Measurements from ENCODE around the gene MAPKAPK2. TPM values are rescaled to one million over a fixed set of nuclear protein-coding genes. Genes with fewer than 3 reads are reported as not detected.

Gene MAPKAPK2
- total and polyA plus RNA-seq, 2 of the 13 experiments (the other 11 are each of a cell fraction or from before 2014, with no cell fraction given) = 16.6 to 34.0 TPM

DNA sequence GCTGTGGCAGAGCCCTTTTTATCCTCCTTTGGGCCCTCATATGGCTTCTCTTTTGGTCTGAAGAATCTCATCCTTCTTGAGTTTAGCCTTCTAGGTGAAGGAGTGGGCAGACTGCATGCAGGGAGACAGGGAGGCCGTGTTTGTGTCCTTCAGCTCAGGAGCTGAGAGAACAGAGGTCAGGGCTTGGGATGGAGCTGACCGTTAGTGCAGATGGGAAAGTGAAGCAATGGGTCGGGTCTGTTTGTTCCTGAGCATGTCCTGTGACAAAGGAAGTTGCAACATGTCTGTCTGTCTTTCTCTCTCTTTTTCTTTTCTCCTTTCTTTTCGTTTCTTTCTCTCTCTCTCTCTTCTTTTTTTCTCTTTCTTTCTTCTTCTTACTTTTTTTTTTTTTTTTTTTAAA lies 14.9 kb downstream of the MAPKAPK2 start (continued):
- TF ChIP-seq, protein P1, sequence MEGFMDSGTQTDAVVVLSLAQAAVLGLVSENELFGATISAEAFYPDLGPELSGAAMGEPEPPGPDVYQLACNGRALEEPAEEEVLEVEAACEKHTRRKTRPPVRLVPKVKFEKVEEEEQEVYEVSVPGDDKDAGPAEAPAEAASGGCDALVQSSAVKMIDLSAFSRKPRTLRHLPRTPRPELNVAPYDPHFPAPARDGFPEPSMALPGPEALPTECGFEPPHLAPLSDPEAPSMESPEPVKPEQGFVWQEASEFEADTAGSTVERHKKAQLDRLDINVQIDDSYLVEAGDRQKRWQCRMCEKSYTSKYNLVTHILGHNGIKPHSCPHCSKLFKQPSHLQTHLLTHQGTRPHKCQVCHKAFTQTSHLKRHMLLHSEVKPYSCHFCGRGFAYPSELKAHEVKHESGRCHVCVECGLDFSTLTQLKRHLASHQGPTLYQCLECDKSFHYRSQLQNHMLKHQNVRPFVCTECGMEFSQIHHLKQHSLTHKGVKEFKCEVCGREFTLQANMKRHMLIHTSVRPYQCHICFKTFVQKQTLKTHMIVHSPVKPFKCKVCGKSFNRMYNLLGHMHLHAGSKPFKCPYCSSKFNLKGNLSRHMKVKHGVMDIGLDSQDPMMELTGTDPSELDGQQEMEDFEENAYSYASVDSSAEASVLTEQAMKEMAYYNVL (CRISPR knock-in tag; IDR thresholded peaks at IDR 0.05; ENCODE audit: borderline replicate concordance) = peak; percentile 100
- TF ChIP-seq KMT2B (CRISPR knock-in tag; IDR thresholded peaks at IDR 0.05) = 0 out of 2 replicates have a peak, but pooled peaks have one; percentile 49
- no peak for TF ChIP-seq MTA3 (CRISPR knock-in tag; IDR thresholded peaks at IDR 0.05)
- no peak for TF ChIP-seq MIER2 (CRISPR knock-in tag; IDR thresholded peaks at IDR 0.05)
- TF ChIP-seq NAIF1 (CRISPR knock-in tag; IDR thresholded peaks at IDR 0.05; ENCODE audit: borderline replicate concordance) = no peak
- TF ChIP-seq STAT5B (CRISPR knock-in tag; IDR thresholded peaks at IDR 0.05) = no peak
- TF ChIP-seq ZNF570 (CRISPR knock-in tag; IDR thresholded peaks at IDR 0.05; ENCODE audit: borderline replicate concordance) = no peak
- TF ChIP-seq KDM4B (CRISPR knock-in tag; IDR thresholded peaks at IDR 0.05) = no peak
- TF ChIP-seq, protein P2, sequence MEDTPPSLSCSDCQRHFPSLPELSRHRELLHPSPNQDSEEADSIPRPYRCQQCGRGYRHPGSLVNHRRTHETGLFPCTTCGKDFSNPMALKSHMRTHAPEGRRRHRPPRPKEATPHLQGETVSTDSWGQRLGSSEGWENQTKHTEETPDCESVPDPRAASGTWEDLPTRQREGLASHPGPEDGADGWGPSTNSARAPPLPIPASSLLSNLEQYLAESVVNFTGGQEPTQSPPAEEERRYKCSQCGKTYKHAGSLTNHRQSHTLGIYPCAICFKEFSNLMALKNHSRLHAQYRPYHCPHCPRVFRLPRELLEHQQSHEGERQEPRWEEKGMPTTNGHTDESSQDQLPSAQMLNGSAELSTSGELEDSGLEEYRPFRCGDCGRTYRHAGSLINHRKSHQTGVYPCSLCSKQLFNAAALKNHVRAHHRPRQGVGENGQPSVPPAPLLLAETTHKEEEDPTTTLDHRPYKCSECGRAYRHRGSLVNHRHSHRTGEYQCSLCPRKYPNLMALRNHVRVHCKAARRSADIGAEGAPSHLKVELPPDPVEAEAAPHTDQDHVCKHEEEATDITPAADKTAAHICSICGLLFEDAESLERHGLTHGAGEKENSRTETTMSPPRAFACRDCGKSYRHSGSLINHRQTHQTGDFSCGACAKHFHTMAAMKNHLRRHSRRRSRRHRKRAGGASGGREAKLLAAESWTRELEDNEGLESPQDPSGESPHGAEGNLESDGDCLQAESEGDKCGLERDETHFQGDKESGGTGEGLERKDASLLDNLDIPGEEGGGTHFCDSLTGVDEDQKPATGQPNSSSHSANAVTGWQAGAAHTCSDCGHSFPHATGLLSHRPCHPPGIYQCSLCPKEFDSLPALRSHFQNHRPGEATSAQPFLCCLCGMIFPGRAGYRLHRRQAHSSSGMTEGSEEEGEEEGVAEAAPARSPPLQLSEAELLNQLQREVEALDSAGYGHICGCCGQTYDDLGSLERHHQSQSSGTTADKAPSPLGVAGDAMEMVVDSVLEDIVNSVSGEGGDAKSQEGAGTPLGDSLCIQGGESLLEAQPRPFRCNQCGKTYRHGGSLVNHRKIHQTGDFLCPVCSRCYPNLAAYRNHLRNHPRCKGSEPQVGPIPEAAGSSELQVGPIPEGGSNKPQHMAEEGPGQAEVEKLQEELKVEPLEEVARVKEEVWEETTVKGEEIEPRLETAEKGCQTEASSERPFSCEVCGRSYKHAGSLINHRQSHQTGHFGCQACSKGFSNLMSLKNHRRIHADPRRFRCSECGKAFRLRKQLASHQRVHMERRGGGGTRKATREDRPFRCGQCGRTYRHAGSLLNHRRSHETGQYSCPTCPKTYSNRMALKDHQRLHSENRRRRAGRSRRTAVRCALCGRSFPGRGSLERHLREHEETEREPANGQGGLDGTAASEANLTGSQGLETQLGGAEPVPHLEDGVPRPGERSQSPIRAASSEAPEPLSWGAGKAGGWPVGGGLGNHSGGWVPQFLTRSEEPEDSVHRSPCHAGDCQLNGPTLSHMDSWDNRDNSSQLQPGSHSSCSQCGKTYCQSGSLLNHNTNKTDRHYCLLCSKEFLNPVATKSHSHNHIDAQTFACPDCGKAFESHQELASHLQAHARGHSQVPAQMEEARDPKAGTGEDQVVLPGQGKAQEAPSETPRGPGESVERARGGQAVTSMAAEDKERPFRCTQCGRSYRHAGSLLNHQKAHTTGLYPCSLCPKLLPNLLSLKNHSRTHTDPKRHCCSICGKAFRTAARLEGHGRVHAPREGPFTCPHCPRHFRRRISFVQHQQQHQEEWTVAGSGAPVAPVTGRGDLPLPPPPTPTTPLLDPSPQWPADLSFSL (CRISPR knock-in tag; IDR thresholded peaks at IDR 0.05) = no peak
- TF ChIP-seq, protein P3, sequence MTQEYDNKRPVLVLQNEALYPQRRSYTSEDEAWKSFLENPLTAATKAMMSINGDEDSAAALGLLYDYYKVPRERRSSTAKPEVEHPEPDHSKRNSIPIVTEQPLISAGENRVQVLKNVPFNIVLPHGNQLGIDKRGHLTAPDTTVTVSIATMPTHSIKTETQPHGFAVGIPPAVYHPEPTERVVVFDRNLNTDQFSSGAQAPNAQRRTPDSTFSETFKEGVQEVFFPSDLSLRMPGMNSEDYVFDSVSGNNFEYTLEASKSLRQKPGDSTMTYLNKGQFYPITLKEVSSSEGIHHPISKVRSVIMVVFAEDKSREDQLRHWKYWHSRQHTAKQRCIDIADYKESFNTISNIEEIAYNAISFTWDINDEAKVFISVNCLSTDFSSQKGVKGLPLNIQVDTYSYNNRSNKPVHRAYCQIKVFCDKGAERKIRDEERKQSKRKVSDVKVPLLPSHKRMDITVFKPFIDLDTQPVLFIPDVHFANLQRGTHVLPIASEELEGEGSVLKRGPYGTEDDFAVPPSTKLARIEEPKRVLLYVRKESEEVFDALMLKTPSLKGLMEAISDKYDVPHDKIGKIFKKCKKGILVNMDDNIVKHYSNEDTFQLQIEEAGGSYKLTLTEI (CRISPR knock-in tag; conservative IDR thresholded peaks at IDR 0.05) = no peak
- TF ChIP-seq, protein P4, sequence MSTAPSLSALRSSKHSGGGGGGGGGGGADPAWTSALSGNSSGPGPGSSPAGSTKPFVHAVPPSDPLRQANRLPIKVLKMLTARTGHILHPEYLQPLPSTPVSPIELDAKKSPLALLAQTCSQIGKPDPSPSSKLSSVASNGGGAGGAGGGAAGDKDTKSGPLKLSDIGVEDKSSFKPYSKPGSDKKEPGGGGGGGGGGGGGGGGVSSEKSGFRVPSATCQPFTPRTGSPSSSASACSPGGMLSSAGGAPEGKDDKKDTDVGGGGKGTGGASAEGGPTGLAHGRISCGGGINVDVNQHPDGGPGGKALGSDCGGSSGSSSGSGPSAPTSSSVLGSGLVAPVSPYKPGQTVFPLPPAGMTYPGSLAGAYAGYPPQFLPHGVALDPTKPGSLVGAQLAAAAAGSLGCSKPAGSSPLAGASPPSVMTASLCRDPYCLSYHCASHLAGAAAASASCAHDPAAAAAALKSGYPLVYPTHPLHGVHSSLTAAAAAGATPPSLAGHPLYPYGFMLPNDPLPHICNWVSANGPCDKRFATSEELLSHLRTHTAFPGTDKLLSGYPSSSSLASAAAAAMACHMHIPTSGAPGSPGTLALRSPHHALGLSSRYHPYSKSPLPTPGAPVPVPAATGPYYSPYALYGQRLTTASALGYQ (CRISPR knock-in tag; IDR thresholded peaks at IDR 0.05) = no peak
- peak; percentile 70; the same call in 1 of the 2 replicates for TF ChIP-seq RXRA (CRISPR knock-in tag; IDR thresholded peaks at IDR 0.05)
- TF ChIP-seq ASH2L (IDR thresholded peaks at IDR 0.05; ENCODE audit: insufficient read length, low read depth, low read length) = no peak
- TF ChIP-seq ZNF335 (CRISPR knock-in tag; IDR thresholded peaks at IDR 0.05) = no peak
- TF ChIP-seq SPEN (CRISPR knock-in tag; IDR thresholded peaks at IDR 0.05; ENCODE audit: low read depth) = peak; percentile 51; the same call in 1 of the 2 replicates
- TF ChIP-seq IRX3 (CRISPR knock-in tag; IDR thresholded peaks at IDR 0.05; ENCODE audit: borderline replicate concordance, low read depth) = no peak
